Measurements from ENCODE around the gene SSU72.
"Not testable (repeated sequence)": the region's sequence is repeated elsewhere in the genome, so short reads cannot be mapped to it uniquely, and the experiment has no call there.

Gene SSU72

GRCh38 chr1:1556961-1557360, 17.7 kb downstream of the SSU72 start:
- not testable (repeated sequence) for DNase-seq

DNA sequence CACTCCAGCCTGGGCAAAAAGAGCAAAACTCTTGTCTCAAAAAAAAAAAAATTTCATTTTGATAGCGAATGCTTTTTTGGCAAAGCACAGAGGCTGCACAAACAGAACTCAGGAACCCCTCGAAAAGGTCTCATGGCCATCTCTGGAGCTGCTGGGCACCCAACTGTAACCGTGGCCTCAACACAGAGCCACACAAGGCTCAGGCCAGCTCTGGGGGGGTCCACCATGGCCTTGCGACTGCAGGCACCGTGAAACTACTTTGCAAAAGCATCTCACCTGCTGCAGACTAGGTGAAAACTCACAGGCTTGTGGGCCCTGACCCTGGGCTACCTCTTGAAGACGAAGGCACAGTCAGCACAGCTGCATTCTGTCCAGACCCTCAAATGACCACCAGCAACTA, 18.2 kb downstream of the SSU72 start:
- DNase-seq = no peak

DNA sequence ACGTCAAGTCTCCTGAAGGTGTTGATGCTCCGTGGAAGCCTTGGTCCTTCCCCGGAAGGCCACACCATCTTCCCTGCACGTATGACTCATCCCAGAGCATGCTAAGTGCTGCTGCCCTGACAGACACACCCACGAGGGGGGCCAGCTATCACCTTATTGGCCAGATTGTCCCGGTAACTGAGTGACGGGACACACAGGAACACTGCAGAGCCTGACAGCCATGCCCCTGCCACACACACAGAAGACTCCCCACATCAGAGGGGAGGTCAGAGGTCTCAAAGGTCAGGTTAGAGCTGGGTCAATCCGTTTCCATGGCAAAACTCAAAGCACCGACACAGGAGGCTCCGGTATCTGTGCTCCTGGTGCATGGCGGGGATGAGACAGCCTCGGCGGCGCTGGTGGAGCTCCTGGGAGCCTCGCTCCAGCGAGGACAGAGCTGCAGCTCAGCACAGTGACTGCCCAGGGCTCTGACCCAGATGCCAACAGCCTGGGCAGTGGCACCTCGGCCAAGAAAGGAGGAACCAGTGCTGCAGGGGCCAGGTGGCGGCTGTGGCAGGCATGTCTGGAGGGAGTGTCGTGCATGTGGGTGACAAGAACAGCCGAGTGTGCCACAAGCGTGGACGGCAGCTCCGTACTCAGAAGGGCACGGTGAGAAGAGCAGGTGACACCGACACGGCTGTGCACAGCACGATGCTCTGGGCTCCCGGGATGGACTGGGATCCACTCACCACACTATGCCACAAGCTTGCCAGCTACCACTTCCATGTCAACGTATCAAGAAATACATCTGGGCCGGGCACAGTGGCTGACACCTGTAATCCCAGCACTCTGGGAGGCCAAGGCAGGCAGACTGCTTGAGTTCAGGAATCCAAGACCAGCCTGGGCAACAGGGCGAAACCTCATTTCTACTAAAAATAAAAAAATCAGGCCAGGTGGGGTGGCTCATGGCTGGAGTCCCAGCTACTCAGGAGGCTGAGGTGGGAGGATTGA, 19.4 kb downstream of the SSU72 start:
- no peak for DNase-seq

DNA sequence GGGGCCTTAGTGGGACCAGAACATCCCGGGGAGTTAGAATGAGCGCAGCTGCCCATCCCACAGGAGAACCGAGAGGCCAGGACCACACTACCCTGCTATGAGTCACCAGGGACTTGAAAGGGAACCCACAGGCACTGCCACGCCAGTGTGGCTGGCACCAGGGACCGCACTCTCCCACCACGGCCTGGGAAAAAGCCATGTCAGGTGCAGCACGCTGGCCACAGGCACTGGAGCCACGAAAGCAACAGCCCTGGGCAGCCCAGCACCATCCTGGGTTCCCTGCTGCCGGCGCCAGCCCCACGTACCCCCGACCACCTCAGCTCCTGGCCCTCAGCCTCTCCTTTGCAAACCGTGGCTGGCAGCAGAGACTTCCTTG, 20.1 kb downstream of the SSU72 start:
- no peak for DNase-seq

DNA sequence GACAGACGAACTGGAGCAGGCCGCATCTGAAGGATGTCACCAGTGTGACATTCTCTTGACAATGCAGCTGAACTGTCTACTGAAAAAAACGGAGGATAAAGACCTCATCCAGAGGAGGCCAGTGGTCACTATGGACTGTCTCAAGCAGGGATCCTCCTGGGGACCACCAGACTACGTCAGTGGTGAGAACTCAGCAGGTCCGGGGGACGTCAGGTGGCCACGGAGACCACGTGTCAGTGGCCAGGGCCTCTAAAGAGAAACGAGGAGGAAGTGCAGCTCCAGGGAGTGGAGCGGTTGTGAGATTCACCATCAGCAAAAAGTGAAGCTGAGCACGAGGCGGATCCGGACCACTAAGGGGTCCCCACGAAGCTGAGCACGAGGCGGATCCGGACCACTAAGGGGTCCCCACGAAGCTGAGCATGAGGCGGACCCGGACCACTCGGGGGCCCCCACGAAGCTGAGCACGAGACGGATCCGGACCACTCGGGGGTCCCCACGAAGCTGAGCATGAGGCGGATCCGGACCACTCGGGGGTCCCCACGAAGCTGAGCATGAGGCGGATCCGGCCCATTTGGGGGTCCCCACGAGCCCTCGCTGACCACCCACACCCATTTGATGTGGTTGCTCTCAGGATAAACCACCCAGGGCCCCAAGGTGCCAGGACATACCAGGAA, 20.7 kb downstream of the SSU72 start:
- DNase-seq = no peak

- DNase-seq = no peak
Measured at GRCh38 chr1:1552263-1552639, 22.4 kb downstream of the SSU72 start.

DNA sequence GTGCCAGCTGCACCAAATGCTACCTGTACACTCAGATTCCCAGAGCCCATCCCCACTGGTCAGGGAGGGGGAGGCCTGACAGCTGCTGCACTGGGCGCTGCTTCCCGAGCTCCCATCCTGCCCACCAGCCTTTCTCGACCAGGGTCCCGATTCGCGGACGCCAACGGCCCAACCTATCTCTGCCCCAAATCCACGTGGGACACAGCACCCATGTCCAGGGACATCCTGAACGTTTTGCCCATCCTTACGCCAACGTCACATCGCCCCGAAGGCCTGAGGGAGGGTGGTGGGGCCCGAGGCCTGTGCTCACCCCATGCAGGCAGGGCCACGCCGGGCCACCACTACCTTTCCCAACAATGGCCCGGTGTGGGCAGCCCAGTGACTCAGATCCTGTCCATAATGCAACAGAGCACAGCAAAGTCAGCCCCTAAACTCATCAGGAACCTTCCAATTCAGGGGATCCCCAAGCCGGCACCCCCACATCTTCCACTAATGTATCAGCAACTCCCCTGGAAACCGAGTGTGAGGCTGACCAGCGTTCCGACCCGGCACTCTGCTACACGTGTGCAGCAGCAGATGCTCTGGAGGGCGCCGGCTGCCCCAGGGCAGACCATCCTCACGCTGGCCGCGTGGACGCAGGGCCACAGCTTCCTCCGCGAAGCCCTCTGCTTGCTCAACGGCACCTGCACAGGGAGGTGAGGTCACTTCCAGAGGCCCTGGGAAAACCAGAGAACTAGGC, 23.0 kb downstream of the SSU72 start:
- no peak for DNase-seq

DNA sequence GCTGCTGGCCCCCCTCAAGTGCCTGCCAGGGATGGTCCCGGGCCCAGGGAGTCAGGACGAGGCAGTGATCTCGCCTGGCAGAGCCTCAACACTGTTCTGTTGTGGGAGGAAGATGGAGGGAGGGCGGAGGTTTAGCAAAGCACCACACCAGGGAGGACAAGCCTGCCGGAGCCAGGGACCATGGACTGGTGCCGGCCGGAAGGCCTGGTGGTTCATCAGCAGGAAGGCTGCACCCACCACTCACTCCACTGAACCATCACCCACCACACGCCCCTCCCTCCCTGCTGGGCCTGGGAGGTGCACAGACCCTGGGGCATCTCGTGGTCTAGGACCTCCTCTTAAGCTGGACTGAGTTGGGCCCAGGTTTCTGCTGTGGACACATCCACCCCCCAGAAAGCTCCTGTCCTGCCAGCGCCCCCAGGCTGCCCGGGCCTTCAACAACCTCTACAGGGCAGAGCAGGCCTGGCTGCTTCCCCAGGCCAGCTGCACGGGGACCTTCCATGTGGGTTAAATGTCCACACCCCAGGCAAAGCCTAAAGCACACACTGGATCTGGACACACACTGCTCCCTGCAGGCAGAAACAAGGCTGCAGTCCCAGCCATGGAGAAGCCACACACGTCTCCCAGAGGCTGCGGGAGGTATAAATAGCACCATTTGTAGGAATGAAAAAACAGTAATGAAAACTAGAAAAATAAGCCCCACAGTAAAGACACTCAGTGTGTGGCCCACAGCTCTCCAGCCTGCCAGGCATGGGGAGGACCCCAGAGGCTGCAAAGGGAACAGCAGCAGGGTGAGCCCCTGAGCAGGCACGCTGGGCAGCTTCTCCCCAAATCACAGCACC, 23.9 kb downstream of the SSU72 start:
- DNase-seq = no peak

DNA sequence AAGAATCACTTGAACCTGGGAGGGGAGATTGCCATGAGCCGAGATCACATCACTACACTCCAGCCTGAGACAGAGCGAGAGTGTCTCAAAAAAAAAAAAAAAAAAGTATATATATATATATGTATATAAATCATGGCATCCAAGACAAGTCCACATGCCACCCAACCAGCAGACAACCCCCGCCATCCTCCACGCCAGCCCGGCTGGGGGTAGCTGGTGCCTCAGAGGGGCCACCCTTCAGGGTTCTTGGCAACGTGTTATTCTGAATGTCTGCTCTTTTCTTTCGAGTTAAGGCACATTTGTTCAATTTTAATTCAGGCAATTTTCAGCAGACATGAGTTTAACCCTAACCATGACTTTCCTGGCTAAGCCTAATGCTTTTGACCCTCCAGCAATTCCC, 24.6 kb downstream of the SSU72 start:
- no peak for DNase-seq

DNA sequence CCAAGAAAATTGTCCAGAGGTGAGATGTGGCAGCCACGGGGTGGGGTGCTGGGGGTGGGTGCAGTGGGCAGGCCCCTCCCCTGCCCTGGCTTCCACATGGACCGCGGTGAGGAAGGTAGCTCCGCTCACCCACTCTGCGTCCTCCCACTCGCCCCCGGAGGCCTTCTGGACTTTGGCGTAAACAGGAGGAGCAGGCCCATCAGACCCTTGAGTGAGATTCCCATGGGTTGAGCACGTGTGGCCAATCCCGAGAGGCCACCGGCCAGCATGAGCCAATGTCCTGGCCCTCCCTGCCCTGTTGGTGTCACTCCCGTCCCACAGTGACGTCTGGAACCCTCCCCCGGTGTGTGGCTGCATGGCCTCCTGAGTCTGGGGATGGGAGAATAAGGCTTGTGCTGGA, 26.1 kb downstream of the SSU72 start:
- DNase-seq = no peak

DNA sequence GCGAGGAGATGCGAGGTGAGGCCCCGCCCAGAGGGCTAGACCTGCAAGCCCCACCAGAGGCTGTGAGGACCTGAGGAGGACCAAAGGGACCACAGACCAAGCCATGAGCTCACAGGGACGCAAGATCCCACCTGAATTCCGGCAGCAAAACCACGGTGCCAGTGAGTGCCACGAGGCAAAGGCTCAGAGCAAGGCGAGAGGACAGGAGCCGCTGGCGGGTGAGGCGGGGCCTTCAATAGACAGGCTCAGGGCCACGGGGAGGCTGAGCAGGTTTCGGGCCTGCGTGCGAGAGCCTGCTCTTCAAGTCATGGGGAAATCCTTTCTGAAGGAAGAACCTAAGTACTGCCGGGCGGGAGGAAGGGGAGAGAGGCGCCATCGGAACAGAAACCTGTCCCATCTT, 27.2 kb downstream of the SSU72 start:
- DNase-seq = no peak

GRCh38 chr1:1547011-1547410, 27.7 kb downstream of the SSU72 start:
- DNase-seq = no peak

- no peak for DNase-seq
Measured at GRCh38 chr1:1545946-1546737, 28.5 kb downstream of the SSU72 start.

DNA sequence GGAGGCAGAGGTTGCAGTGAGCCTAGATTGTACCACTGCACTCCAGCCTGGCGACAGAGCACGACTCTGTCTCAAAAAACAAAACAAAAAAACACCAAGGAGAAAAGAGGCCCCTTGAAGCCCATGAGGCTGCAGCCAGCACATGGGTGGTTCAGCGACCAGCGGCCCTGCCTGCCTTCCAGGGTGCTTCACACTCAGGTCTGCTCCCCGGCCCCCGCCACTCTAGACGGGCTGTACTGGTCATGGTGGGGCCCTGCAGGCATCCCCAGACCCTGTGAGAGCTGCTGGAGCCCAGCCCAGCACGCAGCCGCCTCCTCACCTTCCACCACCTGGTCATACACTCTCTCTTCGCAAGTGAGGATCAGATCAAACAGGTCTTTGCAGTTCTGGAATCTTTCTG, 30.1 kb downstream of the SSU72 start:
- no peak for DNase-seq

DNA sequence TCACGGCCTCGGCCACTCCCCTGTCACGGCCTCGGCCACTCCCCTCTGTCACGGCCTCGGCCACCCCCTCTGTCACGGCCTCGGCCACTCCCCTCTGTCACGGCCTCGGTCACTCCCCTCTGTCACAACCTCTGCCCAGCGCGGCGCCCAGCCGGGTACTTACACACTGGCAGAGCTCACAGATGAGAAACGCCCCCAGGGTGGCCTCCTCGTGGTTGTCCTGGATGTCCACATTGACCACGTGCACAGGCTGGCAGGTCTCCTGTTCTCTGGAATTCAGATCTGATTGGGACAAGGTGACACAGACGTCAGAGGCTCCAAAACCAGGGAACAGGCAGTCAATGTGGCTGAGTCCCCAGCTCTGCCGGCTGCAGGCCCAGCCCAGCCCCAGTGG, 31.0 kb downstream of the SSU72 start:
- no peak for DNase-seq

DNA sequence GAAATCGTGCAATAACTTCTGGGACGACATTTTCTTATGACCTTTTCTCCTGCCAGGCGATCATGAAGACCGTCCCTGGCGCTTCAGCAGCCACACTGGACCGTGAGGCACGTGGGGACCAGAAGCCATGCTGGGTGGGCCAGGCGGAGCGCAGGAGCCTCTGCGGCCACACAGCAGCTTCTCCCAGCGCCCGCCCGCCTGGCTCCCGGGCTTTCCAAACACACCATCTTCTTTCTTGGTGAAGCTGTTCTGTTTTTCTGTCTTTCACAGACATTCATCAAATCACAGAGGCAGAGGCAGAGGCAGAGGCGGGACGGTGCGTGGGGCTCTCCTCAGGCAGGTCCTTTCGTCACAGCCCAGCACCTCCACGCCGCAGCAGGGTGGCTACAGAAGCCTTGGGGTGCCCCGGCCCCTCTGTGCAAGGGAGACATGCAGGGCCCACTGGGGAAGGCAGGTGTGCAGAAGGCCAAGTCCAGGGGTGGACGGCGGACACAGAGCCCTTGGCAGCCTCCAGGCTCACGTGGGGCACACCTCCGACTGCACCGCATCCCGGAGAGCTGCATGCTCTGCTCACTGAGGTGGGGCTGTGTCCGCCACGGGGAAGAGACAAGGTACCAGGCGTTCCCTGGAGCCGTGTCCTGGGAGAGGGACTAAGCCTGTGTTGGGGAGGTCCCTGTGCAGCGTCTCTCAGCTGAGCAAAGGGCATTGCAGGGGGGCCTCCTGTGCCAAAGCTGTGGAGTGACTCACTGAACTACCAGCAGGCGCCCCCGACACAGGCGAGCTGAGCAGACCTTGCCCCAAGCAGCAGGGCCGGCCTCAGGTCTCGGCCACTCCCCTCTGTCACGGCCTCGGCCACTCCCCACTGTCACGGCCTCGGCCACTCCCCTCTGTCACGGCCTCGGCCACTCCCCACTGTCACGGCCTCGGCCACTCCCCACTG, 31.6 kb downstream of the SSU72 start:
- DNase-seq = no peak

DNA sequence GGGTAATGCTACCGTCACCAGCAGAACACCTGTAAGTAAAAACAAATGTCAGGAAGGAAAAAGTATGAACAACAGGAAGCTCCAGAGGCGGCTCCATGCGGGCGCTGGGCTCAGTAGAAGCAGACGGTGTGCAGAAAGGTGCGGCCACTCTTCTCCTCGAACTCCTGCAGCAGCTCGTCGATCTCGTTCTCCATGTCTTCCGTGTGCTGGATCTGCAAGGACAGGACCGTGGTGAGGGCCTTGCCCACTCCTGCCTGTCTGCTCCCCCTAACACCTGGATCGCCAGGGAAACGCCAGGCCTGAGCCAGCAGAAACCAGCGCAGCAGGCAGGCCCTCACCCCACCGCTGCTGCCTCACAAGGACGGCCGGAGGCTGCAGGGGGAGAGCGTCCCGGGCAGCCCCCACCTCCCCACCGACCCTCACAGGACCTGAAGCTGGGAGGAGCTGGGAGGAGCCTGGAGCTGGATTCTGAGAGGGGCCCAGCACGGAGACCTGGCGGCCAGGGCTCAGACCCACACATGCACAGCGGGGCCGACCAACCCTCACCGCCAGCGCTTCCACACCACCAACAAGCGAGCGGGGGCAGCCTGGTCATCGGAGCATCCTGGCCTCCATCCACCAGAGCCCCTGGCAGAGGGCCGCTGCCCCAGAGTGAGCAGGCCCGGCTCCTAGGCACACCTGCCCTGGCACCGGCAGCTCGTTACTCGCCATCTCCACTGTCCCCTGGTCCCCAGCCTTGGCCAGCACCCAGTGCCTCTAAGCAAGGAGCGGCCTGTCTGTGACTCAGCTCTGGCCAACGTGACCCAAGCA, 32.5 kb downstream of the SSU72 start:
- no peak for DNase-seq

GRCh38 chr1:1540818-1541628, 33.6 kb downstream of the SSU72 start:
- no peak for DNase-seq

All from activated CD4-positive, alpha-beta T cell treated with anti-CD3 and anti-CD28 coated beads, Interleukin-2, amount 50 U/mL, for 4 hours (primary cell).